NK-92 (cell line): Measurements from ENCODE around the gene PDE10A.

Source experiments
- DNase-seq: peaks from one replicate; lab custom pipeline; 2025; ENCODE audit not compliant: unreplicated experiment; lab: John Stamatoyannopoulos, UW

PDE10A gene

DNA sequence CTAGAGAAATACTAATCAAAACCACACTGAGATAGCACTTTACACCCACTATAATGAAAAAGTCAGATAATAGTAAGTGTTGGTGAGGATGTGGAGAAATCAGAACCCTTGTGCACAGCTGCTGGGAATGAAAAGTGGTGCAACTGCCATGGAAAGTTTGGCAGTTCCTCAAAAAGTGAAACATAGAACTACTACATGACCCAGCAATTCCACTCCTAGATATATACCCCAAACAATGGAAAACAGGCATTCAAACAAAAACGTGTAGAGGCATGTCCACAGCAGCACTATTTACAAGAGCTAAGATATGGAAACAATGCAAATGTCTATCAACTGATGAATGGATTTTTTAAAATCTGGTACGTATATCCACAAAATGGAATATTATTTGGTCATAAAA, 236.1 kb downstream of the PDE10A start:
- no peak for DNase-seq

DNA sequence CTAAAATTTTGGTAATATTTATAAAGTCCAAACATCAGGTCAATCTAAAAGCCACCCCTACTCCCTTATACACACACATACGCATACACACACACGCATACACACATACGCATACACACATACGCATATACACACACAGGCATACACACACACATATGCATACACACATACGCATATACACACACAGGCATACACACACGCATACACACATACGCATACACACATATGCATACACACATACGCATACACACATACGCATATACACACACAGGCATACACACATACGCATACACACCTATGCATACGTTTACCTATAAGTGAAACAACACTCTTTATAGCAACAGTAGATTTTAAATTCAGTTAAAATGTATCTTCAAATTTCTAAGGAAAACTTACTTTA, 240.8 kb downstream of the PDE10A start:
- no peak for DNase-seq

DNA sequence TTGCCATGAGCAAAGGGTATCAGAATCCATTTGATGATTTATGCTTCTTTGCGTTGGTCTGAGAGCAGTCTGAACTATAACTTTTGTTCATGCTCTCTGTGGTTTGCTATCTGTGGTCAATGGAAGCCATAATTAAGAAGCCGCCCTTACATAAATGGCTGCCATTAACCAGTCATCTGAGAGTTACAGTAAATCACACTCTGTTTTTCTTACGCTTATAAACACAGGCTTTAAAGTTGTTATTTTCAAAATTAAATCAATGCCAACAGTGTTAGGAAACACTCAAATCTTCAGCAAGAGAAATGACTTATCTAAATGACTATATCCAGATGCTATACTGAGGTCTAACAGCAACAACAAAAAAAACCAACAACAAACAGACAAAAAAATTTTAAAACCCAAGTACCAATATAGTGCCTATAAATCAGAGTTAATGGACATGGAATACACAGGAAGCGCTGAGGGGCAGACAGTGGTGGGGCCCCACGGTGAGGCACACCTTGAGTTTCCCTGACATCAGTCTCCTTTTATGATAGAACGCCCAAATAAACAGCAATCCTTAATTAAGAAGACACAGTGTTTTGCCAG, 245.7 kb downstream of the PDE10A start:
- DNase-seq, result no peak

DNA sequence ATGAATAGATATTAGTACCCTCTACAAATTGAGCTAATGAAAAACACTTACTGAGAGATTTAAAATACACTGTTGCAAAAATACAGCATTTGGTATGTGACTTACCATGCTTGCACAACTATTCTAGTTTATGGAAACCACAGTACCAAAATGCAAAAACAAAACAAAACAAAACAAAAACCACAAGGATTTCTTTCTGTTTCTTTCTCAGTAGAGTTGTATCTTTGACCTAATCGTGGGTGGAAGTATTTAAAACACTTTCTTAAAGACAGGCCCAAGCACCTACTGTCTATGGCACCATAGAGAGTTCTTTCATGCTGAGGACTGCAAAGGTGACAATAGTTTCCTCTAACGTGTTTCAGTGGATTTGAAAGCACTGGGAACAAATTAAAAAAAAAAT, 258.3 kb downstream of the PDE10A start:
- no peak for DNase-seq

DNA sequence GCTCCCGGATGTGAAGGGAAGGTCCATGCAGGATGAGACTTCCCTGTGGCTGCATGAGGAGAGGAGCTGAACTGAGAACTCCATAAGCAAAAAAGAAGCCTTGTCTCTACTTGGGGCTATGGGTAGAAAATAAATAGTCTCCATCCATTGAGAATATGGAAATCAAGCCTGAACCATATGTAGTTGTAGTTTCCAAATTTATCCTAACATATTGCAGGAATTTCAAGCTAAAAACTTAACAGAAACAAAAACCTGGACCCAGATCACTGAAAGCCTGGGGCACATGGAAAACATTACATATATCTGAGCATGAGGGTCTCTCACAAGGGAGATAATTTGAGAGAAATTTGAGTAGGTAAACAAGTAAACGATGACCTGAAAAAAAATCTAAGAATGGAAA, 258.7 kb downstream of the PDE10A start:
- DNase-seq, result no peak

DNA sequence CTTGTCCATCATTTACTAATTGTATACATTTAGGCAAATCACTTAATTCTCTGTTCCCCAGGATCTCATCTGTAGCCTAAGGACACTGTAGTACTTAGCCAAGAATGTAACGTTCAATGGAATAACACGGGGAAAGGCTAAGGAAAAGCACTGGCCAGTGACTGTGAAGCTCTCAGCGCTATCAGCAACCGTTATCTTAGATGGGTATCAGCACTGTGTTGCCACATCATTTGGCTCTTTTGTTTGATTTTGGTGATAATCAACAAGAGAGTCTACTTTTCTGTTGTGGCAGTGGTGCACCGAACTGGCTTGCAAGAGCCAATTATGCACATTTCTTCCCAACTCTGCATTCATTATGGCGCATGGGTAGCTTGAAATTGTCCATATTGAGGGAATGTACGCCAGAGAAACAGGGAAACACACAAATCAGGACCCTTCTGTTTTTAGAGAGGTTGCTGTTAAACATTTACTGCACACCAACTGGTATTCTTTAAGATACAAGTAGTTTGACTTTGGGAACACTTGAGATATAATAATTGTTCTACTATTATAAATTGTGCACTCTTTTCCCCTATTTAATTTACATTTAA, 259.9 kb downstream of the PDE10A start:
- DNase-seq, result no peak

DNA sequence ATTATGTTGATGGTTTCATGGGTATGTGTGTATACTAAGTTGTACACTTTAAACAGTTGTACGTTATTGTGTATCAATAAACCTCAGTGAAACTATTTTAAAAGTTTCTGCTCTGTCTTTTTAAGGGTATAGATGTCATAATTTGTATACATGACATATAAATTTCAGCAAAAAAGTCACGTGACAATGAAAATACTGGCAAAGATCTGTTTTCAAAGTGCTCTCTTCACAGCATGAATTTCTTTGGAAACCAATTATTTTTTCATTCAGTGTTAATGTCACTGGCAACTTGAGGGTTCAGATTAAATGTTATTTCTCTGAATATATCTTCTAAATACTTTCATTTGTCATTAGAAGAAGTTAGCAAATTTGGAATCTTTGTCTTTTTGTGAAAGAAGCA, 261.9 kb downstream of the PDE10A start:
- DNase-seq, result no peak

DNA sequence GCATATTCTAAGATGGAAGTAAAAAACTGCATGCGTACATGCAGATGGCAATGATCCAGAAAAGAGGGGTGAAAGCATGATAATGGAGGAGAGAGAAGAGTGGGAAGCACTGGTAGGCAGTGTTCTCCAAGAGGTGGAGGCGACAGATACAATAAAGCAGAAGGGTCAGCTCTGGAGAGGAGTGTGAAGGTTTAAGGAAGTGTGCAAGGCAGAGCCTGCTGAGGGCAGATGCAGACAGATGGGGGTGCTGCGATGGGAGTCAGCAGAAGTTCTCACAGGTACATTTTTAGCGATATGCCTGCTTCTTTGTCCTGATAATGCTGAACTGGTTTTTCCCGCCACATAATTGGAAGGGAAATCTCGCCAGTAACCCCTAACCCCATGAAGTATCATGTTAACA, 272.6 kb downstream of the PDE10A start:
- DNase-seq, result no peak

DNA sequence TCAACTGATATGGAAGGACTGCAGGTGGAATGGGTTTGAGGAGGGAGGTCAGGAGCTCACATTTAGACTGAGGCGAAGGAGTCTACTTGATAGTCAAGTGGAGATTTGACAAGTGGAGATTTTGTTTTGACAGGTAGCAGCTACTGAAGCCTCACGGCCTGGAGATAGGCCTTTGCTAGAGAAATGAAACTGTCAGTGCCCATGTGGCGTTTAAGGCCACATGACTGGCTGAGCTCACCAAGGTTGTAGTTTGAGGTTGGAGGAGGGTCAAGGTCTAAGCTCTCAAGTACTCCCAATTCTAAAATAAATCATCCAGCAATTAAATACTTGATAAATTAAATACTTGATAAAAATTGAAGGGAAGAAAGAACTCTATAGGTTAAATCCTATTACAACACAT, 273.5 kb downstream of the PDE10A start:
- no peak for DNase-seq

DNA sequence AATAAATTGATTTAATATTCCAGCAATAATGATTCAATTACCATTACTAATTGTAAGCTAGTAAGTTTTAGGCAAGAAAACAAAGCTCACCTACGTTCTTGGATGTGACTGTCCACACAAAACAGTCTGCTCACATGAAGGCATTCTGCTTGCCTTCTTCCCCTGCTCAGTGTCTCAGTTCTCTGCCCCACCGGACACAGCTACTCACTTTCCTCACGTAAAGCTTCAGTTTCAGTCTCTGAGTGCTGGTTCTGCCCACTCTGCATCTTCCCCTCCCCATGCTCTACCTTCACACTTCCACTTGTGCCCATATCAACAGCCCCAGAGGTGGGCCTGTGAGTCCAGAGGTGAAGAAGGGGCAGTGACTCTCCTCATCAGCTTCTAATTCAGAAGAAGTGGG, 279.7 kb downstream of the PDE10A start:
- no peak for DNase-seq

DNA sequence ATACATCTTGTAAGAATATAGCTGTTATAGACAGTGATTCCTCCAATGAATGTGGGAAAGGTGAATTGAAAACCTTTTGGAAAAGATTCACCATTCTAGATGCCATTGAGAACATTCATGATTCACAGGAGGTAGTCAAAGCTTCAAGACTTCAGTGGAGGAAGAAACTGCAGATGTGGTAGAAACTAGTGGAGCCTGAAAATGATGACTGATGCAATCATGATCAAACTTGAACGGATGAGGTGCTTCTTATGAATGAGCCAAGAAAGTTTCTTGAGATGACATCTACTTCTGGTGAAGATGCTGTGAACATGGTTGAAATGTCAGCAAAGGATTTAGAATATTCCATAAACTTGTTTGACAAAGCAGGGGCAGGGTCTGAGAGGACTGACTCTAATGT, 286.9 kb downstream of the PDE10A start:
- DNase-seq, result no peak

DNA sequence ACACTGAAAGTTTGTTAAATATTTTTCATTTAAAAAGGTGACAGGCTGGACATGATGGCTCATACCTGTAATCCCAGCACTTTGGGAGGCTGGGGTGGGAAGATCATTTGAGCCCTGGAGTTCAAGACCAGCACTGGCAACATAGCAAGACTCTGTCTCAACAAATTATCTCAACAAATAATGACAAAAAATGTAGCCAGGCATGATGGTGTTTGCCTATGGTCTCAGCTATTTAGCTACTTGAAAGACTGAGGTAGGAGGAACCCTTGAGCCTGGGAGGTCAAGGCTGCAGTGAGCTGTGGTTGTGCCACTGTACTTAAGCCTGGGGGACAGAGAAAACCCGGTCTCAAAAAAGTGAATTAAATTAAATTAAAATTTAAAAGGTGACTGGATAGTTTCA, 297.7 kb downstream of the PDE10A start:
- DNase-seq, result no peak

DNA sequence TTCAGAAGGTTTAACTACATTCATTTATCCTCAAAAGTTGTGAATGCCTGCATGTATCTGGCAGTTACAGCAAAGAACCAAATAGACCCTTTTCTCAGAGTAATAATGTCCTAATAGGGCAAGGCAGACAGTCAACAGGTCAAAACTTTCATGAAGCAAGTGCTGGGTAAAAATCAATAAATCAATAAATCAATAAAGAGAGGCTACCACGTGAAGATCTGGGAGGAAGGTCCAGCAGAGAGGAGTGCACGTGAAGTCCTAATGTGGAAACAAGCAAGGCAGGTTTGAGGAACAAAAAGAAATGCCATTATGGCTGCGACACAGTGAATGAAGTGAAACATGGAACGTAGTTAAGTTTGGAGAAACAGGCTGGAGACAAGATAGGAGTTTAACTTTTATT, 317.3 kb downstream of the PDE10A start:
- no peak for DNase-seq

DNA sequence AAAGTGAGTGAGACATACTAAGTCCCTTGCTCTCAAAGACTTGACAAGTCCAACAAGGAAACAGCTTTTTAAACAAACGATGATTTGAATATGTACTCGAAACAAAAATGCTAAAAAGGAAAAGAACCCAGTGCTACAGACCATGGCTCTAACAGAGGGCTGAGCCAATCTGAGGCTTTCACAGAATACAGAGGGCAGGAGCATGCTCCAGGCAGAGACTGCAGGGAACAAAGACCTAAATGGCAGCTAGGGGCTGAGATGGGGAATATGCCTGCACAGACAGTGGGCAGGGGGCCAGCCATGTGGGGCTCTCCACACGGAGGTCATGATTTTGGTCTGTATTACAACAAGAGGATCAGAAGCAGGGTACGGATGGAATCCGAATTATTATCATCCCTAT, 322.5 kb downstream of the PDE10A start:
- no peak for DNase-seq

DNA sequence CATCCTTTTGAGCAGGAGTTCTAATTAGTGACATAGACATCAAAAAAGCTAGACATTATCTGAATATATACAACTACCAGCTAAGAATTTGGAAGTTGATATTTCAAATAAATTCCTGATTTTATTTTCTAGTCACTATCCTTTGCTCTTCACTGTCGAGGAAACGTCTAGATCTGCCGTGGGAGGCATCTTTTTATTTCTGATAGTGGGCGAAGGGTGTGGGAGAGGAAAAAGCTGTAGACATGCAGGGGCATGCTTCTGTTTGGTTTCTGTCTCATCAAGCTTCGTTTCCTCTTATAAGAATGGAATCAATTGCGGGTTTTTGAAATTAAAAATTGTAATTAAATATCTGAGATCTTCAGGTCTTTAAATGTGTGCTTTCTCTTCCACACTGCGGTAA, 337.4 kb downstream of the PDE10A start:
- no peak for DNase-seq

DNA sequence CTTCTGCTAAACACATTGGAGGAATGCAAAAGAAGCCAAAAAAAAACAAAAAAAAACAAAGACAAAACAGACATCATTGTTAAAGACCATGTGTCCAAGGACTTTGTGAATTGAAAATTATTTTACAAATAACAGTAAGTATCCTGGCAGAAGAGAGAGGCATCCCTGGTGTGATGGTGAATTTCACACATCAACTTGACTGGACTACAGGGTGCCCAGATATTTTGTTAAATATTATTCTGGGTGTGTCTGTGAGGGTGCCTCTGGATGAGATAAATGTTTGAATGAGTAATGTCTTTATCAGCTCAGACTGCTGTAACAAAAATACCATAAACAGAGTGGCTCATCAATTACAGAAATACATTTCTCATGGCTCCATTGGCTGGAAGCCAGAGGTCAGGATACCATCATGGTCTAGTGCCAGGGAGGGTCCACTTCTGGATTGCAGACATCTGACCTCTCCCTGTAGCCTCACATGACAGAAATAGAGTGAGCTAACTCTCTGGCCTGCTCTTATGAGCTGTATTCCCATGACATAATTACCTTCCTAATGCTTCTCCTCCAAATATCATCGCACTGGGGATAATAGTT, 341.4 kb downstream of the PDE10A start:
- DNase-seq, result no peak

DNA sequence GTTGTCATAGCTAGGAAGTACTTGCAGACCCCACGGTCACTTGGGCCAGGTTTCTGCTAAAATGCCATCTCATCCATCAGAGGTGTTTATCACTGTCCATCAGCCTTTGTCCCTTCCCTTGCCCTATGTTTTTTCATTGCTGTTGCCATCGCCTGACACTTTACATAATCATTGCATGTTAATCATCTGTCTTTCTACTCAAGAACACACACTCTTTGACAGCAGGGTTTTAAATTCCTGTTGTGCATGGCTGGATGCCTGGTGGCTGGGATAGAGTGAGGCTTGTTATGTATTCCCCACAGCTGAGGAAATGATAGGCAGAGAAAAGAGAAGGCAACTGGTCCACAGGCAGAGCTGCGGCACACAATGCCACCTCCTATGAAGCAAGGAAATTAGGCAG, 341.9 kb downstream of the PDE10A start:
- no peak for DNase-seq

DNA sequence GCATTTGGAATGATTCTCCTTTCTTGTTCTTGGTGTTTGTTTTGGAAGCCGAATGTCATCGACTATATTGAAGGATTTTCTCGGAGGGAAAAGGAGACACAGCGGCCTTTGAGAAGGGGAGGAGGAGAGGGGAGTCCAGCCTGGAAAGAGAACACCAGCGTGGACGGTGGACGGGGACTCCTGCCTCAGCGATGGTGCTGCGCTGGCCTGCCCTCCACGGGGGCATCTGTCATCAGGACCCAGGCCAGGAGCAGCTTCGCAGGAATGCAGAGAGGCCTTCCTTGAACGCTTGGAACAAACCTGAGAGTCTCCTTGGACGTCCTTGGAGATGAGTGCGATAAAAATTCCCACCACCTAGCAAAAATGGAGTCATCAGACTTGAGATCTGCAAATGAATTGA, 345.3 kb downstream of the PDE10A start:
- no peak for DNase-seq

DNA sequence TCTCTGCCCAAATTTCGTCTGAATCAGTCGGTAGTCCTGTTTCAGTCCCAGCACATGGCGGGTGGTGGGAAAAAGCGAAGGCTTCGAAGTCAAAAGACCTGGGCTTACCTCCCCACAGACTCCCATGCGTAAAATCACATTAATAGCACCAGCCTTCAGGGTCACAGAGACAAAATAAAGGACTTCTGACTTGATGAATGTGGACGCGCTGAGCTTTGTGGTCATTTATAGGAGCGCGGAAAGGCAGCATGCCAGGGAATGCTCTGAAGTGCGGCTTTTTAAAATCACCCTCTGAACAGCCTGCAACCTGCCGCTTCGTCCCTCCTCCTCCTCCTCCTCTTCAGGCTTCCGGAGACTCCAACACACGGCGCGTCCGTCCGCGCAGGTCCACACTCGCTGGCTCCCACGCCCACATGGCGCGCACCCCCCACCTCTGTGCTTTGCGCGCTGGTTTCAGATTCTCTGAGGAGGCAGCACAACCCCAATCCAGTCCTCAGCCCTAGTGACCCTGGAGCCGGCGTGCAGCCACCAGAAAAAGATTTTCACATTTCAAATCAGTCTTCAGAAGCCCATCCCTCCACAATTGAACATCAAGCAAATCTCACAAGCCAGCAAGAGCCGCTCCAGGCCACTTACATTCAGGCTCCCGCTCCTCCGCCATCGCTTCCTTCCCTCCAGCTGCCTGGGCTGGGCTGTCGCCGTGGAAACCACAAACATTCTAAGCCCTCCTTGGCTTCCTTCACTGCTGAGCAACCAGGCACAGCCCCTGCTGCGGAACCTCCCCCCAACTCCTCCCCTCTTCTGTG, 353.9 kb downstream of the PDE10A start, which contains the start of gene C6orf118:
C6orf118 (minus strand) TSS at position 680 of the 806 bp plus-strand sequence; CDS start at position 661, 19 bp downstream.
- DNase-seq, result no peak

DNA sequence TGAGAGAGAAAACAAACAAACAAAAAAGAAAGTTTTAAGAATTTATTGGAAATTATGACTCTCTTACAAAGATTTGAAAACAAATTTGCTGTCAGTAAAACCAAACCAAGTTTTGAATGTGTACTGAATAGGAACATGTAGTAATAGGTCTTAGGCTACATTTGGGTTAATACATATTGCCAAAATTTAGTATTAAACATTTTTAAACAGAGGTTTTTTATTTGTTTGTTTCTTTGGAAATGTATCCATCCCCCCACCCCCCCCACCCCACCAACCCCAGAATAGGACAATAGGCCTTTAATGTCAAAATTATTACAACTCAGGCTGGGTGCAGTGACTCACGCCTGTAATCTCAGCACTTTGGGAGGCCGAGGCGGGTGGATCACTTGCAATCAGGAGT, 356.1 kb downstream of the PDE10A start:
- DNase-seq, result no peak

DNA sequence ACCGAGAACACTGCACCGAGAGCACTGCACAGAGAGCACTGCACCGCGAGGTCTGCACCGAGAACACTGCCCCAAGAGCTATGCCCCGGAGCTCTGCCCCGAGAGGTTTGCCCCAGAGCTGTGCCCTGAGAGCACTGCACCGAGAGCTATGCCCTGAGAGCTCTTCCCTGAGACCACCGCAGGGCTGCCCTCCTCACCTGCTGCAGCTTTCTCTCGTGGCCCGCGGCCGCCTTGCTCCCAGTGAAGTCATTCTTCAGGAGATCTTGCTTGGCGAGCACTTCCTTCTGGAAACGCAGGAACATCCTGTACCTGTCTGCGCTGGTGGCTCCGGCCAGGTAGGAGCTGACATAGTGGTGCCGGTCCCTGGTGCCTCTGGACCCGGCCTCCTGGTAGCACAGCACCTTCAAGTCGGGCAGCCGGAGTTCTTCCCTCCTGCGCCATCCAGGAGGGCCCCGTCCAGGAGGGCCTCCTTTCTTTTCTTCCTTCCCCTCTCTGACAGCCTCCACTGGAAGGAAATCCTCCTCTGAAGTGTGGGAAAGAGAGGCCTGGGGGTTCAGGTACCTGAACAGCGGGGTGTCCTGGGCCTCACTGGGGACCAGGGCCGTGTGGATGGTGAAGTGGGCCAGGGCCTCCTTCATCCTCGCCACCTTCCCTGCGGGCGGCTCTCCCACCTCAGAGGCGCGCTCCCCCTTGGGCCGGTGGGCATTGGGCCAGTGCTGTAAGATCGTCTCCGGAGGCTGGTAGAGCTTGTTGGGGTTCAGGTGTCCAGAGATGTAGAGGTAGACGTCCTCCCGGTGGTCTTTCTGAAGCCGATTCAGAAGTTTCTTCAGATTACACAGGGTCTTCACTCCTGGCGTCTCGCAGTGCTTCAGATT, 361.4 kb downstream of the PDE10A start:
- no peak for DNase-seq
